Panc1 (cell line): ENCODE results near the gene DPP7. TPM values are rescaled to one million over a fixed set of nuclear protein-coding genes. Genes with fewer than 3 reads are reported as not detected.

Experiments
- ATAC-seq: fragments of 200-7000 bp; cut with Tn5 transposase; 2 replicates; pipeline ENCODE4 v1.9.1; 2020; ENCODE audit warnings: mild to moderate bottlenecking, moderate library complexity
- BruUV-seq: library from RNA; stranded (reverse); fragments of 400-500 nt; replicated peaks from 2 replicates; lab custom pipeline; 2021; lab: Mats Ljungman, UMichigan
- CTCF ChIA-PET: fragments of 300-600 bp; sonication (Branson Sonifier 250); formaldehyde crosslinking; loops from one replicate; lab custom pipeline; 2022; ENCODE audit warnings: antibody characterized with exemption; lab: Charles Lee
- POLR2A ChIA-PET: fragments of 300-600 bp; sonication (Branson Sonifier 250); formaldehyde crosslinking; loops from one replicate; lab custom pipeline; 2022; ENCODE audit warnings: antibody characterized with exemption; lab: Charles Lee
- DNase-seq: peaks from one replicate; pipeline ENCODE4 v3.0.0-alpha.2; 2010; ENCODE audit warnings: low read depth, low spot score
- H3K27ac ChIP-seq: 2 replicates; pipeline ENCODE4 v1.5.1; 2011; ENCODE audit warnings: mild to moderate bottlenecking, low read length, inconsistent platforms
- H3K27me3 ChIP-seq: fragments of 200-500 bp; sonication (Bioruptor generic); 2 replicates; pipeline ENCODE4 v1.6.0; 2014; ENCODE audit warnings: low read length, inconsistent platforms; ENCODE audit not compliant: control insufficient read depth, insufficient read depth
- H3K36me3 ChIP-seq: fragments of 200-500 bp; sonication (Bioruptor generic); 2 replicates; pipeline ENCODE4 v1.5.1; 2014; ENCODE audit warnings: inconsistent platforms, mild to moderate bottlenecking, low read length, moderate library complexity; ENCODE audit not compliant: control insufficient read depth, insufficient read depth
- H3K4me1 ChIP-seq: 2 replicates; pipeline ENCODE4 v1.5.1; 2011; ENCODE audit warnings: inconsistent platforms, mild to moderate bottlenecking, low read length, moderate library complexity; ENCODE audit not compliant: control insufficient read depth, insufficient read depth
- H3K4me3 ChIP-seq, 2 experiments: 2 replicates each; pipeline ENCODE4 v1.5.1; 2011 to 2012; ENCODE audit warnings: low read depth in 2 of 2, low read length in 2 of 2, mild to moderate bottlenecking in 2 of 2, inconsistent platforms in 1 of 2, moderate library complexity in 1 of 2
- H3K9me3 ChIP-seq: fragments of 200-500 bp; sonication (Bioruptor generic); 2 replicates; pipeline ENCODE4 v1.5.1; 2014; ENCODE audit warnings: low read depth, mild to moderate bottlenecking, inconsistent platforms, low read length, moderate library complexity; ENCODE audit not compliant: control insufficient read depth, insufficient read depth
- POLR2AphosphoS5 ChIP-seq: IDR thresholded peaks from 2 replicates; pipeline ENCODE4 v1.6.1; 2012; ENCODE audit warnings: mild to moderate bottlenecking, low read depth, low read length, moderate library complexity
- REST ChIP-seq, 2 experiments: IDR thresholded peaks; 2 replicates each; pipeline ENCODE4 v1.6.1; 2011 to 2012; ENCODE audit warnings: low read depth in 2 of 2, control low read depth in 1 of 2, low read length in 1 of 2, mild to moderate bottlenecking in 1 of 2, moderate library complexity in 1 of 2; ENCODE audit not compliant: insufficient read depth in 1 of 2
- SIN3A ChIP-seq: IDR thresholded peaks from 2 replicates; pipeline ENCODE4 v1.6.1; 2012; ENCODE audit warnings: low read depth, mild to moderate bottlenecking, low read length, moderate library complexity, borderline replicate concordance; ENCODE audit not compliant: insufficient read depth
- TCF7L2 ChIP-seq: IDR thresholded peaks from 2 replicates; pipeline ENCODE4 v1.6.1; 2011; ENCODE audit warnings: mild to moderate bottlenecking, low read depth, low read length, inconsistent platforms
- in situ Hi-C: cut with HindIII; loops from 2 replicates; pipeline ENCODE4 v1.10.0; 2016; ENCODE audit warnings: low sequenced_read_pairs, low pct_unique_long_range_greater_than_20kb
- intact Hi-C: fragments of 100-400 bp; cut with micrococcal nuclease; formaldehyde crosslinking; loops from one replicate; pipeline ENCODE4 v1.10.0; 2022; ENCODE audit not compliant: unreplicated experiment
- total RNA-seq: library from RNA; stranded (reverse); gene quantifications from one replicate; pipeline ENCODE4 v1.2.1, GENCODE V29; 2021; ENCODE audit not compliant: unreplicated experiment
- TF ChIP-seq, protein P1 (sequence below): fragments of 450-650 bp; IDR thresholded peaks from 2 replicates; pipeline ENCODE4 v1.5.1; 2017; ENCODE audit warnings: mild to moderate bottlenecking

Gene DPP7
- total RNA-seq, 1 experiment from 2014 or later = 236 TPM

DNA sequence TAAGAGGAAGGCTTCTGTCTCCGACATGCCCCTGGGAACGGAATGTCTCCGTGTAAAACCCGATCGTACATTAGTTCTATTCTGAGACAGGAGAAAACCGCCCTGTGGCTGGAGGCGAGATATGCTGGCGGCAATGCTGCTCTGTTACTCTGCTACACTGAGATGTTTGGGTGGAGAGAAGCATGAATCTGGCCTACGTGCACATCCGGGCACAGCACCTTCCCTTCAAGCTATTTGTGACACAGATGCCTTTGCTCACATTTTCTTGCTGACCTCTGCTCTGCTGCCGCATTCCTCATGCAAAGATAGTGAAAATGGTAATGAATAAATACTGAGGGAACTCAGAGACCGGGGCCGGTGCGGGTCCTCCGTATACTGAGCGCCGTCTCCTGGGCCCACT, 2.2 kb upstream of the DPP7 start:
- BruUV-seq = no TSS peak
- CTCF ChIA-PET = interaction anchor here (0.6 kb wide), 1 partner anchor 110 kb away, joined by 4 read pairs; no protein-coding TSS in a partner anchor

DNA sequence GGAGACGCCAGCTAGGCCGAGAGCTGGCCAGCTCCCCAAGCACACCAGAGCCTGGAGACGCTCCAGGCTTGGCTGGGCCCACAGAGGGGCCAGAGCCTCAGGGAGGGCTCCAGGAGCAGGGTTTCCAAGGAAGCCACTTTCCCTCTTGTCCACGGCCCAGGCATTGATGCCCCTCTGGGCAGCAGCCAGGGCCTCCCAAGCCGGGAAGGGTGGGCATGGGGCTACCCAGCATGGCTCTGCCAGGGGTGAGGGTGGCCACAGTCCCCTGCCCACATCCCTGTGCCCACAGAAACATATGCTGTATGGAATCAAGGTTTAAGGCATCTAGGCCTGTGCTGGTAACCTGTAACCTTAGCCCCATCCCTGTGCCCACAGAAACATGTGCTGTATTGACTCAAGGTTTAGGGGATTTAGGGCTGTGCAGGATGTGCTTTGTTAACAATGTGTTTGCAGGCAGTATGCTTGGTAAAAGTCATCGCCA, 1.5 kb upstream of the DPP7 start:
- Histone ChIP-seq H3K36me3 (no peaks in the 10 kb centered on the region), H3K27me3 (no peaks in the 10 kb centered on the region), H3K4me1 (no peaks in the 10 kb centered on the region), H3K27ac (no peak overlapping the region), H3K9me3 (no peaks in the 10 kb centered on the region), H3K4me3 (no peak overlapping the region)
- ATAC-seq (no peak), DNase-seq (no peak)
- BruUV-seq = no TSS peak
- POLR2A ChIA-PET = no interaction called here
- in situ Hi-C loops (no loop called here), intact Hi-C loops (loop anchor here (5.0 kb wide), 1 partner anchor 111 kb away; the partner anchor contains the start of genes CYSRT1 and RNF224)
- CTCF ChIA-PET = interaction anchor here (0.6 kb wide), 1 partner anchor 111 kb away, joined by 4 read pairs; no protein-coding TSS in a partner anchor
- TF ChIP-seq POLR2AphosphoS5 (no peak), SIN3A (no peak), TCF7L2 (no peak), REST (IDR thresholded peaks at IDR 0.05; ENCODE audit: insufficient read depth in 1 of 2, low read depth in 2 of 2, low read length in 1 of 2) (no peak)
- TF ChIP-seq, protein P1, sequence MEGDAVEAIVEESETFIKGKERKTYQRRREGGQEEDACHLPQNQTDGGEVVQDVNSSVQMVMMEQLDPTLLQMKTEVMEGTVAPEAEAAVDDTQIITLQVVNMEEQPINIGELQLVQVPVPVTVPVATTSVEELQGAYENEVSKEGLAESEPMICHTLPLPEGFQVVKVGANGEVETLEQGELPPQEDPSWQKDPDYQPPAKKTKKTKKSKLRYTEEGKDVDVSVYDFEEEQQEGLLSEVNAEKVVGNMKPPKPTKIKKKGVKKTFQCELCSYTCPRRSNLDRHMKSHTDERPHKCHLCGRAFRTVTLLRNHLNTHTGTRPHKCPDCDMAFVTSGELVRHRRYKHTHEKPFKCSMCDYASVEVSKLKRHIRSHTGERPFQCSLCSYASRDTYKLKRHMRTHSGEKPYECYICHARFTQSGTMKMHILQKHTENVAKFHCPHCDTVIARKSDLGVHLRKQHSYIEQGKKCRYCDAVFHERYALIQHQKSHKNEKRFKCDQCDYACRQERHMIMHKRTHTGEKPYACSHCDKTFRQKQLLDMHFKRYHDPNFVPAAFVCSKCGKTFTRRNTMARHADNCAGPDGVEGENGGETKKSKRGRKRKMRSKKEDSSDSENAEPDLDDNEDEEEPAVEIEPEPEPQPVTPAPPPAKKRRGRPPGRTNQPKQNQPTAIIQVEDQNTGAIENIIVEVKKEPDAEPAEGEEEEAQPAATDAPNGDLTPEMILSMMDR = no peak

More for the DNA sequence above, 2.2 kb upstream of the DPP7 start:
- in situ Hi-C loops (no loop called here), intact Hi-C loops (loop anchor here (5.0 kb wide), 1 partner anchor 111 kb away; the partner anchor contains the start of genes CYSRT1 and RNF224)
- no peaks in the 10 kb centered on the region for H3K27me3 ChIP-seq
- H3K36me3 ChIP-seq = no peaks in the 10 kb centered on the region
- TF ChIP-seq, protein P1 = no peak
- no peak for TF ChIP-seq TCF7L2
- TF ChIP-seq POLR2AphosphoS5 = no peak
- TF ChIP-seq SIN3A = no peak
- TF ChIP-seq REST (IDR thresholded peaks at IDR 0.05; ENCODE audit: insufficient read depth in 1 of 2, low read depth in 2 of 2, low read length in 1 of 2) = no peak
- no peak overlapping the region for H3K4me3 ChIP-seq
- H3K9me3 ChIP-seq = no peaks in the 10 kb centered on the region
- POLR2A ChIA-PET = no interaction called here
- no peak for DNase-seq
- H3K27ac ChIP-seq = no peak overlapping the region
- H3K4me1 ChIP-seq = no peaks in the 10 kb centered on the region
- no peak for ATAC-seq
